Neural cell (in vitro differentiated cells): Measurements from ENCODE around the gene MBNL3.

ENCODE experiments used
- EP300 ChIP-seq: fragments of 450-650 bp; conservative IDR thresholded peaks from 2 replicates; pipeline ENCODE4 v1.6.1; 2014; ENCODE audit warnings: antibody characterized with exemption, mild to moderate bottlenecking, moderate library complexity; ENCODE audit not compliant: poor library complexity, severe bottlenecking
- EZH2 ChIP-seq: fragments of 200-600, 300-800 bp; shearing (Covaris generic), sonication (generic); IDR thresholded peaks from 2 replicates; pipeline ENCODE4 v1.6.1; 2014; ENCODE audit warnings: antibody characterized with exemption, low read length, borderline replicate concordance, mild to moderate bottlenecking; ENCODE audit not compliant: insufficient read depth, poor library complexity, severe bottlenecking
- POLR2AphosphoS5 ChIP-seq: IDR thresholded peaks from 2 replicates; pipeline ENCODE4 v1.6.1; 2012
- RAD21 ChIP-seq: fragments of 450-650 bp; conservative IDR thresholded peaks from 2 replicates; pipeline ENCODE4 v1.6.1; 2014; ENCODE audit warnings: antibody characterized with exemption, mild to moderate bottlenecking, moderate library complexity
- SMC3 ChIP-seq: fragments of 450-650 bp; conservative IDR thresholded peaks from 2 replicates; pipeline ENCODE4 v1.6.1; 2014; ENCODE audit warnings: antibody characterized with exemption, mild to moderate bottlenecking, moderate library complexity; ENCODE audit not compliant: poor library complexity
- TF ChIP-seq, protein P1 (sequence below): fragments of 450-650 bp; IDR thresholded peaks from 2 replicates; pipeline ENCODE4 v1.5.1; 2014; ENCODE audit warnings: antibody characterized with exemption, mild to moderate bottlenecking, moderate library complexity; ENCODE audit not compliant: poor library complexity, severe bottlenecking
- TF ChIP-seq, protein P2 (sequence below): IDR thresholded peaks from 2 replicates; pipeline ENCODE4 v1.6.1; 2012; ENCODE audit warnings: borderline replicate concordance

DNA sequence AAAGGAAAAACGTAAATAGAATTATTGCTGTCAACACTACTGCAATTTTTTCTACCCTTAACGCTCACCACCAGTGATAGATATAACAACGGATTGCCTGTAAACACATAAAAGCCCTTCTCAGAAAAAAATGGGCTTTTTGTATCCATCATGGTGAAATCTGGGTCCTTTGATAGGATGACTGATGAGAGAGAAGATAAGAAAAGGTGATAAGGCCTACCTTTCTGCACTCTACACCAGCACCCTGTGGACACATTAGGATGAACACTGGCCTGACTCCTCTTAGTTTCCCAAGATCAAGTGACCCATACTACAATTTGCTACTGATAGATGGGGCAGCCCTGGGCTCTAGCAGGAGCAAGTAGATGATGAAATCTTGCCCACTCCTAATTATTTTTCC is 157.3 kb downstream of the MBNL3 start:
- TF ChIP-seq EP300 (no peak), SMC3 (no peak), EZH2 (no peak), POLR2AphosphoS5 (no peak), RAD21 (no peak)
- TF ChIP-seq, protein P1, sequence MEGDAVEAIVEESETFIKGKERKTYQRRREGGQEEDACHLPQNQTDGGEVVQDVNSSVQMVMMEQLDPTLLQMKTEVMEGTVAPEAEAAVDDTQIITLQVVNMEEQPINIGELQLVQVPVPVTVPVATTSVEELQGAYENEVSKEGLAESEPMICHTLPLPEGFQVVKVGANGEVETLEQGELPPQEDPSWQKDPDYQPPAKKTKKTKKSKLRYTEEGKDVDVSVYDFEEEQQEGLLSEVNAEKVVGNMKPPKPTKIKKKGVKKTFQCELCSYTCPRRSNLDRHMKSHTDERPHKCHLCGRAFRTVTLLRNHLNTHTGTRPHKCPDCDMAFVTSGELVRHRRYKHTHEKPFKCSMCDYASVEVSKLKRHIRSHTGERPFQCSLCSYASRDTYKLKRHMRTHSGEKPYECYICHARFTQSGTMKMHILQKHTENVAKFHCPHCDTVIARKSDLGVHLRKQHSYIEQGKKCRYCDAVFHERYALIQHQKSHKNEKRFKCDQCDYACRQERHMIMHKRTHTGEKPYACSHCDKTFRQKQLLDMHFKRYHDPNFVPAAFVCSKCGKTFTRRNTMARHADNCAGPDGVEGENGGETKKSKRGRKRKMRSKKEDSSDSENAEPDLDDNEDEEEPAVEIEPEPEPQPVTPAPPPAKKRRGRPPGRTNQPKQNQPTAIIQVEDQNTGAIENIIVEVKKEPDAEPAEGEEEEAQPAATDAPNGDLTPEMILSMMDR: no peak
- TF ChIP-seq, protein P2, sequence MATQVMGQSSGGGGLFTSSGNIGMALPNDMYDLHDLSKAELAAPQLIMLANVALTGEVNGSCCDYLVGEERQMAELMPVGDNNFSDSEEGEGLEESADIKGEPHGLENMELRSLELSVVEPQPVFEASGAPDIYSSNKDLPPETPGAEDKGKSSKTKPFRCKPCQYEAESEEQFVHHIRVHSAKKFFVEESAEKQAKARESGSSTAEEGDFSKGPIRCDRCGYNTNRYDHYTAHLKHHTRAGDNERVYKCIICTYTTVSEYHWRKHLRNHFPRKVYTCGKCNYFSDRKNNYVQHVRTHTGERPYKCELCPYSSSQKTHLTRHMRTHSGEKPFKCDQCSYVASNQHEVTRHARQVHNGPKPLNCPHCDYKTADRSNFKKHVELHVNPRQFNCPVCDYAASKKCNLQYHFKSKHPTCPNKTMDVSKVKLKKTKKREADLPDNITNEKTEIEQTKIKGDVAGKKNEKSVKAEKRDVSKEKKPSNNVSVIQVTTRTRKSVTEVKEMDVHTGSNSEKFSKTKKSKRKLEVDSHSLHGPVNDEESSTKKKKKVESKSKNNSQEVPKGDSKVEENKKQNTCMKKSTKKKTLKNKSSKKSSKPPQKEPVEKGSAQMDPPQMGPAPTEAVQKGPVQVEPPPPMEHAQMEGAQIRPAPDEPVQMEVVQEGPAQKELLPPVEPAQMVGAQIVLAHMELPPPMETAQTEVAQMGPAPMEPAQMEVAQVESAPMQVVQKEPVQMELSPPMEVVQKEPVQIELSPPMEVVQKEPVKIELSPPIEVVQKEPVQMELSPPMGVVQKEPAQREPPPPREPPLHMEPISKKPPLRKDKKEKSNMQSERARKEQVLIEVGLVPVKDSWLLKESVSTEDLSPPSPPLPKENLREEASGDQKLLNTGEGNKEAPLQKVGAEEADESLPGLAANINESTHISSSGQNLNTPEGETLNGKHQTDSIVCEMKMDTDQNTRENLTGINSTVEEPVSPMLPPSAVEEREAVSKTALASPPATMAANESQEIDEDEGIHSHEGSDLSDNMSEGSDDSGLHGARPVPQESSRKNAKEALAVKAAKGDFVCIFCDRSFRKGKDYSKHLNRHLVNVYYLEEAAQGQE: no peak
